ENCODE data around the gene VCAM1.
"Not testable (repeated sequence)": the region's sequence is repeated elsewhere in the genome, so short reads cannot be mapped to it uniquely, and the experiment has no call there.

The VCAM1 gene

GRCh38 chr1:100708476-100709062, 11.0 kb upstream of the VCAM1 start:
- no peak for TF ChIP-seq CTCF (IDR thresholded peaks at IDR 0.05; ENCODE audit: borderline replicate concordance, control extremely low read depth, extremely low read depth, insufficient read depth, missing control alignments)
- in situ Hi-C loops (cut with MboI; ENCODE audit: low sequenced_read_pairs, unreplicated experiment) = no loop called here
- DNase-seq (ENCODE audit: low spot score) = no peak

- in situ Hi-C loops (cut with MboI; ENCODE audit: low sequenced_read_pairs, unreplicated experiment) = no loop called here
- no peak for TF ChIP-seq CTCF (IDR thresholded peaks at IDR 0.05; ENCODE audit: borderline replicate concordance, control extremely low read depth, extremely low read depth, insufficient read depth, missing control alignments)
- DNase-seq (ENCODE audit: low spot score) = no peak
These were observed 8.4 kb upstream of the VCAM1 start for GRCh38 chr1:100710906-100711682.

GRCh38 chr1:100713027-100713426, 6.5 kb upstream of the VCAM1 start:
- in situ Hi-C loops (cut with MboI; ENCODE audit: low sequenced_read_pairs, unreplicated experiment); DNase-seq (ENCODE audit: low spot score): not testable (repeated sequence)

GRCh38 chr1:100713626-100714025, 5.9 kb upstream of the VCAM1 start:
- DNase-seq (ENCODE audit: low spot score) = no peak
- no peak for TF ChIP-seq CTCF (IDR thresholded peaks at IDR 0.05; ENCODE audit: borderline replicate concordance, control extremely low read depth, extremely low read depth, insufficient read depth, missing control alignments)
- in situ Hi-C loops (cut with MboI; ENCODE audit: low sequenced_read_pairs, unreplicated experiment) = no loop called here

- in situ Hi-C loops (cut with MboI; ENCODE audit: low sequenced_read_pairs, unreplicated experiment) = no loop called here
- no peak for TF ChIP-seq CTCF (IDR thresholded peaks at IDR 0.05; ENCODE audit: borderline replicate concordance, control extremely low read depth, extremely low read depth, insufficient read depth, missing control alignments)
- no peak for DNase-seq (ENCODE audit: low spot score)
These were observed 4.9 kb upstream of the VCAM1 start for GRCh38 chr1:100714599-100714998.

- TF ChIP-seq CTCF (IDR thresholded peaks at IDR 0.05; ENCODE audit: borderline replicate concordance, control extremely low read depth, extremely low read depth, insufficient read depth, missing control alignments) = no peak
- in situ Hi-C loops (cut with MboI; ENCODE audit: low sequenced_read_pairs, unreplicated experiment) = no loop called here
- DNase-seq (ENCODE audit: low spot score) = no peak
These were observed 2.3 kb upstream of the VCAM1 start for GRCh38 chr1:100717218-100717617.

- in situ Hi-C loops (cut with MboI; ENCODE audit: low sequenced_read_pairs, unreplicated experiment) = no loop called here
- DNase-seq (ENCODE audit: low spot score) = no peak
- no peak for TF ChIP-seq CTCF (IDR thresholded peaks at IDR 0.05; ENCODE audit: borderline replicate concordance, control extremely low read depth, extremely low read depth, insufficient read depth, missing control alignments)
These were observed 961 bp upstream of the VCAM1 start for GRCh38 chr1:100718581-100718980.

All from GM13976 (cell line).